Inflammatory macrophage (primary cell): ENCODE measurements around the gene ZBTB20.

Source experiments
- DNase-seq, 2 donors: peaks; one replicate each; pipeline ENCODE4 v3.0.0-alpha.2; 2020 to 2022

ZBTB20 gene

DNA sequence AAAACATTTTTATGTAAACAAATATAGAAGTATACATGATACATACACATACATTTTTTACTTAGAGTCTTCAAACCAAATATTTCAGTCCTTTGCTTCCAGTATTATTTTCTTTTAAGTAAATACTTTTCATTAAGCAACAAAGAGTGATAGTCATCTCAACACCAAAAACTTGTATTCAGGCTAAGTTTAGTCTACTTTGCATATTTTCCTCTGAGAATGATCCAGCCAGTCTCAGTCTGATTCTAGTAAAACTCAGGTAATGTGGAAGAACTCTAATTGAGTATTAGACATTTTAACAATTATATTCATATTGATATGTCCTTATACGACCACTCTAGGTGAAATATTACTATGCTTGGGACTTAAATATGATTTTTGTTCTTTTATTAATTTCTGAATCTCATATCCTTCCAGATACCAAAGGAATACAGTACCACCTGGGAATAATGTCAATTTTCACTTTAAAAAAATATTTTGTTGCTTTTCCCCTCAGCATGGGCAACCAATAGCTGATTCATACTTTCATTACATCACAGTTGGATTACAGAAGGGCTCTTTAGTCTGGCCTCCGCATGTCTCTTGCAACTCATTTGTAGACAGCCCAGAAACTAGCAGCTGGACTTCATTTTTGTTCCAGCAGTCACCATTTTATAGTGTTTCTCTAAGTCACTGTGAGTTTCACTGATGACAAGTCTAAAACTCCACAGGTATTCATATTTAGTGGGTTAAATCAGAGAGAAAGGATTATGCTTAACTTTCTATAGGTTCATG, 390.4 kb downstream of the ZBTB20 start:
- no peak for DNase-seq

DNA sequence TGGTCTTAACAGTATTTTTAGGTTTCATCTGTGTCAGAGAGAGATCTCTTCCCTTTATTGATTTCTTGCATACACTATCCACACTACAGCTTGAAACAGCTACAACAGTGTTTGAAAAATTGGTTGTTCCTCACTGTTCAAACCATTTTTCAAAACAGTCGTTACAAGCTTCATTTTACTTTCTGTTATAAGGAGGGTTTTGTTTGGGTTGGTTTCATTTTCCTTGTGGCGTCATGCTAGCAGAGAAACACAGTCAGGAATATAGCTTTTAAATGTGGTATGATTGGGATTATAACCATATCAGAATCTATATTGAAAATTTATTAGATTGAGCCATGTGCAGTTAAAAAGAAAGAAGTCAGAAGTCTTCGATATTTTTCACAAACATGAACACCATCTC, 400.6 kb downstream of the ZBTB20 start:
- no peak for DNase-seq

DNA sequence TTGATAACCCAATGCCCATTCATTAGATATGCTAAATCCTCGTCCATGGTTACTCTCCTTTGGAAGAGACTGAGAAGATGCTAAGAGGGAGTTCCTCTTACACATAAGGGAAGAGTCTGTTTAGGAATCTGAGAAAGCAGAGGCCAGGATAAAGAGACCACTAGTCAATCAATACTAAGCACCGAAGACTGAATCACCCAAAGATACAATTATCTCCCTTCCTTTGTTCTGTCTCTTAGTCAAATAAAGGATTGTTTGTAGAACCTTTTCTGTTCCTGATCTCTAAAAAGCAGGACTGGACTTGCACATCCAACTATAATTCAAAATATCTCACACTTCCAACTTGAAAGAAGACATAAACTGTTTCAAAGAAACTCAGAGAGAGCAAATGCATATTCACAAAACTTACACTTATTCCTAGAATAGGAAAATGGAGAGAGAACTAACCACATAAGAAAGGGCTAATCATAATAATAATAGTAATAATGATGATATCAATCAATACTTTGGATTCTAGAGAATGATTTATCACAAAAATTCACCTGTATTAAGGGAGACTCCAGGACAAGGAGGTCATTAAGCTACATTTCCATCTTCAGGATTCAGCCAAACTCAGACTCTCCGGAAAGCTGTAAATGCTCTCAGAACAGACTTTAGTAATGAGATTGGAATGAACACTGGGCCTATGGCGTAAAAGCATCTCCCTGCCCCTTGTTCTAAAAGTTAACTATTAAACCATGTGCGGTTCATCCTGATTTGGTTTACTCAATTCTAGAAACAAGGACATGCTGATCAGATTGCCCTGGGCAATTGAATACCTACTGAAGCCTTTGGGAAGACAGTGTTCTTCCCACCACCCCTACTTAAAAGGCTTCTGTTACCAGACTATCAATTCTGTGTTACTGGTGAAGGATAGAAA, 401.5 kb downstream of the ZBTB20 start:
- no peak for DNase-seq

DNA sequence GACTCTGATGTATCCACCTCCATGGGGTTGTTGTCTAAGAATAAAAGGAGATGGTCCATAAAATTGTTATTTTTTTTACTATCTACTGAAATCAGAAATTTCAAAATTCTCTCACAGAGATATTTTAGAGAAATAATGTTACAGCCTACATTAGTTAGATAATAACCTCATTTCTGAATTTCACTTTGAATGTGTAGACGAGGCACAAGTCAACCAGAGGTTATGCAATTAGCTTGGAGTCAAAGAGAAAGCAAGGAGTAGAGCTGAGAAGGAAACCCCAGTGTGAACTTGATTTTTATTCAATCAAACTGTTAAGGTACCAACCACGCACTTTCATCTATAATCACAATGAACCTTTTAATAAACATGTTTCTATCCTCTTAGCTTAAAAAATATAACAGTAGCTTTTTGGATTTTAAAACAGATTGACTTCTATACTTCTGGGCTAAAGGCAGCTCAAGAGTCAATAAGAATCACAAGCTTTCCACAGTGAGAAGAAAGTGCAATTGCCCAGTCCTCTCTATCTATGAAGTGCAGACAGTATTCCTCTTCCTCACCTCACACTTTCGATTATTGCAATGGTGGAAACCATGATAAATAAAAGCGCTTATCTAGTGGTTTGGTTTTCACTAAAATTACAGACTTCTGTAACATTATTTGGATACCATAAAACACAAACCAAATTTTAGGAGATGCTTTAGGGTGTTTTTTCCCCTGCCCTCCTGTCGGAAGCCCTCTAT, 403.2 kb downstream of the ZBTB20 start:
- DNase-seq = no peak

DNA sequence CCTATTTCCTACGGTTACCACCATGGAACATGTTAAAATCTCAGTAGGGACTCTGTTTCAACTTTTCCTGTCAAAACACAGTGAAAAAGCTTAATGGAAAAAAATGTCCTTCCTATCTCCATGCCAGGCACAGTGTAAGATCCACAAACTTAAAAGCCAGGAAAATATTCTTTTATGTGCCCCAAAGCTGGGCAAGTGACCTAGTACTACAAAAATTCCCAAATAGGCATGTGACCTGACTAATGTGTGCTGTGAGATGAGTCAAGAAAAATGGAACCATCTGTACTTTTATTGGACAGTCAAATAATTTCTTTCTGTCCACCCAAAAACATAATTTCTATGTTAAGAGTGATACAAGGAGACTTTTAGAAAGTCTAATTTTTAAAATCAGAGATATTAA, 406.0 kb downstream of the ZBTB20 start:
- DNase-seq = no peak

DNA sequence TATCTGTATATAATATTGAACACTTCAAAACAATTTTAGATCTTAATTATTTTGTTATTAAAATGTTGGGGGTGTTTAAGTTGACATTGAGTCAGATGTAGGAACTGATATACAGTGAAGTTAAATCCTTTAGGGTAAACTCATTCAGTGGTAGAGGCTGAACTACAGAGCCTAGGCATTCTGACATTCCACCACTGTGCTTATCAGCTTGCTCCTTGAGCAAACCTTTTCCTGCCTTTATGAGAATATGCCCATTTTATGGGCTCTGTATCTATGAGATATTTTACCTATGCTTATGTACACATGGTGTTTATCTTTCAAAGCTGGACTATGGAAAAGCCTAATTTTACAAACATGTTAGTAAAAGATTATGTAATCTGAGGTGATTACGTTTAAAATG, 407.5 kb downstream of the ZBTB20 start:
- DNase-seq = no peak

DNA sequence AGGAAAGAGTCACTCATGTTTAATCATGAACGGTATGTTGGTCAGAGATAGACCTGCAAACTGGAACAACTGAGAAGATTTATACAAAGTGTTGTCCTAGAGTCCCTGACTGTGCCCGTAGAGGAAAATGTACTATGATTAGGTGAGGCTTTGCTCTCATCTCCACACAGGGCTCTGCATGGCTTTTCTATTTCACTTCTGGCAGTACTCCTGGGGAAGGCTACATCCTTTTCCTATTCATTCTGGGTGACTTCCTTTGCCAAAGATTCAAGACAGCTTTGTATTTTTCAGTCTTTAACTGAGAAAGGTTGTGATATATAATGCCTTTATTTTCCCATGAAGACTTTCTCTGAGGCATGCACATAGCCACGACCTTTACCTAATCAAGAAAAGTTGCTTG, 414.7 kb downstream of the ZBTB20 start:
- DNase-seq = no peak

DNA sequence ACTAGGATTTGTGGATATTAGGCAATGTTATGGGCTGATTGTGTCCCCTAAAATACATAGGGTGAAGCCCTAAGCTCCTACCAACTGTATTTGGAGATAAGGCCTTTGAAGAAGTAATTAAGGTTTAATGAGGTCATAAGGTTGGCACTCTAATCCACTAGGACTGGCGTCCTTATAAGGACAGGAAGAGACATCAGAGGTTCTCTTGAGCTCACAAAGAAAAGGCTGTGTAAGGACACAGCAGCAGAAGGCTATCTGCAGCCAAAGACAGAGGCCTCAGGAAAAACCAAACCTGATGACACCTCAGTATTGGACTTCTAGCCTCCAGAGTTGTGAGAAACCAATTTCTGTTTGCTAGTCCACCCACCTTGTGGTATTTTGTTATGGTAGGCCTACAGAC, 416.7 kb downstream of the ZBTB20 start:
- no peak for DNase-seq

DNA sequence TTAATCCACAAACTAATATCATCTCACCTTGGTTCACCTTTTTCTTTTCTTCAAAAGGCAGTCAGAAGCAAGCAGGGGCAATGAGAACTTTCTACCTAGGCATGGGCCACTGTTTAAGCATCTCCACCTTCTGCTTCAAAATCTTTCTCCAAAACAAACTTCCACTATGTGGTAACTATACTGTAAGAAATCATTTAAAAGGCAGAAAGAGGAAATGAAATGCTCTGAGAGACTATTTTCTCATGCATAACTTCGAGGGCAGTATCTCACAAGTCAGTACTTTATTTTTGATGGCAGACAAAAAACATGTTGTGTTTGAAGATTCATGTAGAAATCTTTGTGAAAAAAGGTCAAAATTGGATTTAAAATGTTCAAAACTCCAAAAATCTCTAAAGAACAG, 419.7 kb downstream of the ZBTB20 start:
- peak; percentile 4 to 43 for DNase-seq

DNA sequence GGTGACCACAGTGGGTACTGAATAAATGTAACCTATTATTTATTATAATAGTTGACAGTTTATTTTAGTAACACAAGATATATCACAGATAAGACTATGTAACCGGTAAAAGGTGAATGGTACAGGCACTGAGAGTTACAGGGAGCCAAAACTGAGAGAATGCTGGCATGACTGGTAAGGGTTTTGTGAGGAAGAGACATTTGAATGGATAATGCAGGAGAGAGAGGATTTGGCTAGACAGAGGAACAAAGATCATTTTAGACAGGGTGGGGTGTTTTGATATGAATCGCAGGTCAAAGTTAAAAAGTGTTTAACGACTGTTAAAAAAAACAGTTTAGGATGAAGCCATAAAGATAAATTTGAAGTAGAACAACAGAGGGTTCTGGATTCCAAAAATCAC, 421.1 kb downstream of the ZBTB20 start:
- DNase-seq = no peak

DNA sequence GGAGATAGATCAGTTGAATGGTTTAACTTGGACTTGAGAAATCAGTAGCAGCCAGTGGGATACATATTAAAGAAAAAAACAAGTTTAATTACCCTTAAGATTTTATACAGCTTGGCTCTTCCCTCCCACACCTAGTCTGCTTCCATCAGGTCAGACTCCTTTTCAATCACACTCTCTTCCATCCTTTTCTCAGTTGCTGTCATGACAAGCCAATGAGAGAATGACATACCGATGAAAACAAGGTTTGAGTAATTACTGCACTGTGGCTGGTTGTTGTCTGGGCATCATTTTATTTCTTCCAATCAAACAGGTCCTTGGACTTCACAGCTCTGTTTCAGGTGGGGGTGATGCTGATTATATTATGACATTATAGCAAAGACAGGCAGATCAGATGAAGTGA, 424.6 kb downstream of the ZBTB20 start:
- no peak for DNase-seq

DNA sequence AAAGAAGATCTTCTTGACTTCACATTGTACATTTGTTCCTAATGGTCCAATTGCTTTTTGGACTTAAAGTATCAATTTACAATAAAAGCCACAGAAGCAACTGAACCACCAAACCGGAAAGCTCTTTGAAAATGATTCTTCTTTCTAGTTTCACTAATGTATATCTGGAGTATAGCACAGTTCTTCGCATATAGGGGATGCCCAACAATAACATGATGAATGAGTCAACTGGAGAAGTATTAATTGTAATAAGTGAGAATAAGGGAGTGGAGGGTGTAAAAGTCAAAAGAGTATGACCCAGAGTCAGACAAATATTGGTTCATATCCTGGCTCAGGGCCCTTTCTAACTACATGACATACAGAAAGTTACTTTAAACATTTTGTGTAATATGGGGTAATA, 425.2 kb downstream of the ZBTB20 start:
- DNase-seq = no peak

DNA sequence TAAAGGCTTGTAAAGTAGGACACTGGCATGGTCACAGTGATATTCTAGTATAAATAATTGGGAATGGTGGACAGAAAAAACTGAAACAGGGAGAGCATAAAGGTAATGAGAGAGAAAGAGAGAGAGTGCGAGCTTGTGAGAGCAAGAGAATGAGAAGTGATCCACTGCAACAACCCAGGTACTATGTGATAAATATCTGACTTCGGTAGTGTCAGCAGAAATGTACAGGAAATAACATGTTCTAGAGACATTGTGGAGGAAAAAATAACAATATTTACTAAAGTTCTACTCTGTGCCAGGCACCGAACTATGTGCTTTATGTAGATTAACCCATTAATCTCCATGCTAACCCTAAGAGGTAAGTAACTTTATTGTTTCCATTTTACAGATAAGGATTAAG, 425.9 kb downstream of the ZBTB20 start:
- no peak for DNase-seq

DNA sequence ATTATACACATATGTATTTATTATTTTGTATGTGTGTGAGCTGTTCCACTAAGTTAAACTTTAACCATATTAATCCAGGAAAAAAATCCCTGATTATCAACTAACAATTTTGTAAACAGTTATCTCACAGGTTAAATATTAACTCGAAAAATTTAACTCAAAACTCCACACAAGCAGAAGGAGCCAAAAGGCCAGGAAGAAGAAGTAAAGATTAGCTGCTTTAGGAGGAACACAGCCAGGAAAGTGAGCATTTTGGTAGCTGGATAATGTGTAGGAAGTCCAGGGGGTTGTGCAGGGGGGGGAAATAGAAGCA, 428.2 kb downstream of the ZBTB20 start:
- no peak for DNase-seq

DNA sequence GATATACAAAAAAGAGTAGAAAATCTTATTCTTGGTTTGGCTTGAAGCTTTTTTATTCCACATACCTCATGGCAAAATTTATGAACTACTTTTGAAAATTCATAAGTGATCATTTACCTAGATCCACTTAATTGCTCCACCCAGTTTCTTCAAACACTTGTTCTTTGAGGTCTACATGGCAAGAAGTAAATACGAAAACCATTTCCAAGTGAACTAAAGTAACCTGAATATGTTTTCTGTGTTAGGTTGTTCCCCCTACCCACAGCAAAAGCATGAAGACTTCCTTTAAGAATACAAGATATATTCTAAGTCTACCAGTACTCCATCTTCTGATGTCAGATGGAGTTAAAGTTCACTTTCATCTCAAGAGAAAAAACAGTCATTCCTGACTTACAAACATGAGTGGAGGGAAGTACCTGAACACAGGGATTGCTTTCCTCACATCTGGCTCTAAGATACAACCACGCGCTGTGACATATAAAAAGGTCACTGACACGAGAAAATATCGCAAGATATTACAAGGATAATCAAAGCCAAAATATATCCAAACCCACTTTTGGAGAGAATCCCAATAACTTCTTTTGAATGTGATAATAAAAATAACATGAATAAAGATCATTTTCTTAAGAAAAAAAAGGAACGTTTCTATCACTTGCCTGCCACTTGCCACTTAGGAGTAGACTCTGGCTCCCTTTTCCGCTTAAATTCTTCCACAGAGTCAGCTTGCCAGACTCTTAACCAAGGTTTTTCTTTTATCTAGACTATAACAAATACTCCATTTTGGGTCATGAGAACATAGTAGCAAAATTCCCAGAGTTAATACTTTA, 428.8 kb downstream of the ZBTB20 start:
- DNase-seq = no peak

DNA sequence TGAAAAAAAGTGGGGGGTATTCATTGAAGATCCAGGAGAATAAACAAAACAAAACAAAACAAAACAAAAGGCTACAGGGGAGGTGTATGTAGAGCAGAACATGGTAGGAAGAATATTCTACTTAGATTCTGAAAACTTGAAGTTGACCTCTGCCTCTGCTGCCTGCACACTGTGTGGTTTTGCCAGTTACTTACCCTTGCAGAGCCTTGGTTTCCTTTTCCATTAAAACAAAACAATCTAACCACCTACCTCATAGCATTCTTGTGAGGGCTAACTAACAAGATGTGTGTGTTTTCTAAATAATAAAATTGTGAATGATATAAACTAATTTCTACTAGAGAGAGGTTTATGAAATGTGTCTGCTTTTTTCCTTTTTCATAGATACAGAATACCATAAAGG, 430.2 kb downstream of the ZBTB20 start:
- DNase-seq = no peak

DNA sequence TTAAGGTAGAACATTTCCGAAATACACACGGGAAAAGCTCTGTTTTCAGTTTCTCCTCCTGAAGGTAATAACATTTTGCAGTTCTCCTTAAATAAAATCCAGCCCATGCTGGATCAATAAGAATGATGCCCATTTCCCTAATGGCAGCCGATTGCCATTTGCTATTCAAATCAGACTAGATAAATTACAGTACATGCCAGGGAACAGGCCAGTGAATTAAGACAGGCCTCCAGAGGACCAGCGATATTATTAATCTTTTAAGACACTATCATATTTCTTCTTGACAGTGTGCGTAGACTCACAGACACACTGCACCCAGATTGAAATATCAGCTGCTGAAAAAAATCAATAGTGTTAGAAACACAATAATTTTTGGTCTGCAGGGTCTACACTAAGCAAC, 431.0 kb downstream of the ZBTB20 start:
- no peak for DNase-seq

DNA sequence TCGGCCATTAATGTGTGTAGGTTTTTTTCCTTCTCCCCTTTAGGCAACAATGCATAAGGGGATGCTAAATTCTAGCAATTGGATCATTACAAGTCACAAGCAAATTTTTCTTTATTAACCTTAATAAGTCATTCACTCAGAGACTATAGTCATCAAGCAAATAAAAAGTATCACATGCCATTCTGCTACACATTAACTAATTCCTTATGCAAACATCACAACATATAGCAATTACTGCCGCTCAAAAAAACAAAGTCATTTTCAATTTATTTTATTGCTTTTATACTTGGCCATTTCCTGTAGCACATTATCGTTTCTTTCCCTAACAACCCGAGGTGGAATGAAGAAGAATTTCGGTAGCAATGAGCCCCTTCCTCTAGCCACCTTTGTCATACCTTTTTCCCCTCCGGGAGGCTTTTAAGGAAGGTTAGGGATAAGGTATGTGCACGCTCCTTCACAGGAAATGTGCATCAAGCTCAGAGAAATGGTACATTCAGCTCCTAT, 432.1 kb downstream of the ZBTB20 start:
- DNase-seq = no peak

DNA sequence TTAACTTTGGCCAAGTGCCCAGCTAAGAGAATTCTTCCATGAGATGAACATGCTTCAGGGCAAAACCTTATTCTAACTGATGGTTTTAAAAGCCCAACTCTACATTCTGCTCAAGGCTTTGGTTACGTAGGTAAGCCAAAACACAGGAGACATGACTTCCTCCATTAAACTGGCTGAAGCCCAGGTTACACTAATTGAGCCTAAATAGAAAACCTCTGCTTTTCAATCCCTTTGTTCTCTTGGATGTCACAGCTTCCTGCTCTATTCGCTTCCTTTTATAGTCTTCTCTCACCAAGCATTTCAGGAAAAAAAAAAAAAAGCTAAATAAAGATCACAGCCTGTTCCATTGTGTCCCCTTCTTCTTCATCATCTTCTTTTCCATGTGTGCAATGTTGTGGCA, 432.9 kb downstream of the ZBTB20 start:
- DNase-seq = no peak

DNA sequence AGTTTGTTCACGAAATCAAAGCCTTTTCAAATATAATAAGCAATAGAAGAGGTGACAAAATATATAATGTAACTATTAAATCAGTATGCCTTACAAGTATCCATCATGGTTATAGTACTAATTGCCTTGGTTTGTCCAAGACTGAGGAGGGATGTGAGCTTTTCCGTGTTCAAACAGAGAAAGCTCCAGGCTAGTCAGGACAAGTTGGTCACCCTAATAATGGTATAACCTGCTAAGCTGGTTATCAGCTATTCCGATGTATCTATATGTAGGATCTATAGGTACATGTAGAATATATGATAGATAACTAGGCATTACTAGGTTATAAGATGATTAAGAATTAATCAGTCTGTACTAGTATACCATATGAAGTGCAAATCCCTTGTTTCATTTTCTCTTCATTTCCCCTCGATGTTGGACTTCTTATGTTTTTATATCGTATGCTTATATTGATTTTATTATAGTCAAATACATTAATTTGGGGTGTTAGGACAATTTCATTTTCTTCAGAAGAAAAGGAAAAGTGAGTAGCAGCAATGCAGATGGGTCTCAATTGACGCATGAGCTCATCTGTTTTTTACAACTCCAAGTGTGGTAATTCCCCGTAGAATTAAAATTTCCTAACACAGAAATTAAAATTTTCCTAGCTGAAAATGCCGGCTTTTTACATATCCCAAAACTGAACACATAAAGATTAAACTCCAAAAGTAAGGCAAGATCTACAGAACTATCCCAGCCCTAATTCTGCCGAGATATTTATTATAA, 434.2 kb downstream of the ZBTB20 start:
- DNase-seq = no peak

DNA sequence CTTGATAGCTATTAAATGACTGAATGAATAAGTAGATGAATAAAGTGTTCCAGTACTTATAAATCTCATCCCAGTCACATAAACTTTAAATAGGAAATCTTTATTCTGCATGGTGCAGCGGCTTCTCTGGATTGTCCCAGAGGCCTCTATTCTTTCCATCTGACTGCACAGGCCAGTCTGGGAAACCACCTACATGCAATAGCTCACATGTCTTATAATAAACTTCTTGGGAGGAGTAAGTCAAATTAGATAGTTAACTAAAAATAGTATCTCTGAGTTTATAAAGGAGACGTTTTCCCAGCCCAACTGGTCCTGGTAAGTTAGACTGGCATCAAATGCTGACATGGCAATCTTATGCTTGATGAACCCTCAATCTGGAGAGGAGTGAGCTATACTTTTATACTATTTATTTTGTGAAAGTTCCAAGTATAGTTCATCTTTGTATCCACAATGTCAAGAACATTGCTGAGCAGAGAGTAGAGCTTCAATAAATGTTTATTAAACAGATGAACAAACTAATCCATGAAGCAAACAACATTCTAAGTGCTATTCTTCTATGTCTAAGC, 435.7 kb downstream of the ZBTB20 start:
- DNase-seq = no peak
